Activated CD4-positive, alpha-beta T cell treated with anti-CD3 and anti-CD28 coated beads for 24 hours (primary cell): Measurements from ENCODE around the gene SLC26A9.

Experiments used
- DNase-seq, 2 donors: peaks; one replicate each; pipeline ENCODE4 v3.0.0-alpha.2; 2020; ENCODE audit warnings: low read depth in 2 of 2

Gene SLC26A9

DNA sequence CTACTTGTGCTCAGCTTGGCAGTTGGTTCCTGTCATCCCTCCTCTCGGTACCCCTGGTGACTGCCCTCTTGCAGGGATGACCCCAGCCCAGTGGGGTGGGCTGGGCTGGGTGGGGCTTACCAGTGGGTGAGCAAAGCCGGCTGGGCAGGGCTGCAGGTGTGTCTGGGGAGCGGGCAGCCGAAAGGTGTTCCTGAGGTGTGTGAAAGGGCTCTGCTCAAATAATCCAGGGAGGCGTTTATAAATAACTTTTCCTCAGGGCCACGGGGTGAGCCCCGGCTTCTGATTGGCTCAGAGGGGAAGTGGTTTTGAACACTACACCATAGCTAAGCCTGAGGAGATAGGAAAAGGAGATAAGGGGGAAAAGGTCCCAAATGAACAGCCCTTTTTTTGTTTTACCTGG is at the start of gene SLC26A9:
SLC26A9 (minus strand) TSS at position 212 of the 400 bp plus-strand sequence. CDS start 7,636 bp downstream, outside the sequence.
- no peak for DNase-seq

- no peak for DNase-seq
Measured at GRCh38 chr1:205992218-205992882, 49.1 kb upstream of the SLC26A9 start.

DNA sequence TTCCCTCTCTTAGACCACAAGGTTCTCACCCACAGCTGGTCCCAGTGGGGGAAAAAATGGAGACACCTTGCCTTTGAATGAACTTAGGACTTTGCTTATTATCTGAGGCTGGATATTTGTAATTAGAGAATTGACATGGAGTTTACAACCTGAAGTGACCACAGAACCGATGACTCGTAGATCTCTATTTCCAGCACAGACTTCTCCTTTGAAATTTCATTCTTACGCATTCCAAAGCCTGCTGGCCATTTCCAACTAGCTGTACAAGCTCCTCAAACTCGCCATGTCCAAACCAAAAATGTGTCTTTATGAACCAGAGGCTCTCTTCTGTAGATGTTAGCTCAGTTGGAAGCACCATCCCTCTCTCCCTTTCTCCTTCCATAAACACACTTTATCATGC is 48.0 kb upstream of the SLC26A9 start:
- no peak for DNase-seq

DNA sequence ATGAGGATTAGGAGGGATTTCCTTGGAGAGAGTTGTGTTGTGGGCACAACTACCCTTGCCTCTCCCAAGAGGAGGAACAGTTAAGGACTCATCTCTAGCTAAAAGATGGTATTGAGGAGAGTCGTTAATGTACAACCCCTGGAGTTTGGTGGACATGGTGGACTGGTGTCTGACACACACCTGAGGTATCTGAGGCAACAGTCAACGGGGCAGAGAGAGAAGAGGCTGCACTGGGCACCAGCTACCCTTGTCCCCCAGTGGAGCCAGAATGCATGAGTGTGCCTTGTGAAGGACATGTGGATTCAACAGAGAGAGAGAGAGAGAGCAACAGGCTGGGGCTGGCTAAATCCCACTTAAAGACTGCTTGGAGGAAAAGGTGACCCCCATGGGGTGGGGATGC is 47.0 kb upstream of the SLC26A9 start:
- DNase-seq: no peak

GRCh38 chr1:205989786-205990185 is 46.5 kb upstream of the SLC26A9 start:
- no peak for DNase-seq

DNA sequence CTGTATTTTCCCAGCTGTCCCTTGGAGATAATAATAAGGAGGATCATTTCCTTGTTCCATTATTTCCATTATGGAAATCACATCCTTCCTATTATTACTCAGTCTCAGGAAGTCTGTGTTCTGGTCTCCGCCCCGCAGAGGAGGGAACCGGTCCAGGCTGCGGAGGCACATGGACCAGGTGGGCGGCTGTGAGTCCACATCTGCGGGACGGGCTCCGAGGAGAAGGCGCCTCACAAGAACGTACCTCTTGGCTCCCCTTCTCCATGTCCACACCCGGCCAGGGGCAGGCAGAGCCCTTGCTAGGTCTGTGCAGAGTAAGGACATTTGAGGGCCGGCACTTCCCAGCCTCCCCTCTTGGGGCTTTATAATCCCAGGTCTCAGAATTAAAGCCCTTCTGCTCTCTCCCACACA is 45.3 kb upstream of the SLC26A9 start:
- DNase-seq: no peak

DNA sequence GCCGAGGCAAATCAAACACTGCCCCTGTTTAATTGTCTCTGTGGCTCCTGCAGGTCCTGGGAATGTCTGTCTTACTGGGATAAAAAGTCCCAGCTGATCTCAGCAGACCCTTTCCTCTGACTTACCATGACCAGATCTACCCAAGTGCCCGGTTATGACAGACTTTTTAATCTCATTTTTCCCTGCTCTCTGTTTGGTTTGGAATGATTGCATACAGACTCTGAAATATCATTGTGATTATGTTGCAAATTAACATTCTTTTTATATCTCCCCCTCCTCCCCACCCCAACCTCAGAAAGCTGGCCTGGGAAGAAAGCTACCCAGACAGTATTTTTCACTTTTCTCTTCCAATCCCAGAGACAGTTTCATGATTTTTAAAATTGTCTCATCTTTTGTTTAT is 43.6 kb upstream of the SLC26A9 start:
- DNase-seq: no peak

GRCh38 chr1:205986292-205986691 is 43.0 kb upstream of the SLC26A9 start:
- DNase-seq: no peak

- no peak for DNase-seq
Measured at GRCh38 chr1:205985330-205986005, 42.2 kb upstream of the SLC26A9 start.

GRCh38 chr1:205983925-205984725 is 40.9 kb upstream of the SLC26A9 start:
- DNase-seq: peak in 1 of 2 donors; percentile 27

DNA sequence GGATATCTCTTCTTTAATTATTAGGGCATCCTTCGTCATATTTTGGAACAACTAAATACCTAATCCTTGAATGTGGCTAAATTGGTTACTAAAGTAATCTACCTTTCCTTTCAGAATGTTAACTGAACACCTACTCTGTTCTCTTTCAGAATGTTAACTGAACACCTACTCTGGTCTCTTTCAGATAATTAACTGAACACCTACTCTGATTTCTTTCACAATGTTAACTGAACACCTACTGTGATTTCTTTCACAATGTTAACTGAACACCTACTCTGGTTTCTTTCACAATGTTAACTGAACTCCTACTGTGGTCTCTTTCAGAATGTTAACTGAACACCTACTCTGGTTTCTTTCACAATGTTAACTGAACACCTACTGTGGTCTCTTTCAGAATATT is 38.0 kb upstream of the SLC26A9 start:
- no peak for DNase-seq

- no peak for DNase-seq
Measured at GRCh38 chr1:205980237-205980870, 37.1 kb upstream of the SLC26A9 start.

GRCh38 chr1:205979301-205979700 is 36.0 kb upstream of the SLC26A9 start:
- DNase-seq: no peak

DNA sequence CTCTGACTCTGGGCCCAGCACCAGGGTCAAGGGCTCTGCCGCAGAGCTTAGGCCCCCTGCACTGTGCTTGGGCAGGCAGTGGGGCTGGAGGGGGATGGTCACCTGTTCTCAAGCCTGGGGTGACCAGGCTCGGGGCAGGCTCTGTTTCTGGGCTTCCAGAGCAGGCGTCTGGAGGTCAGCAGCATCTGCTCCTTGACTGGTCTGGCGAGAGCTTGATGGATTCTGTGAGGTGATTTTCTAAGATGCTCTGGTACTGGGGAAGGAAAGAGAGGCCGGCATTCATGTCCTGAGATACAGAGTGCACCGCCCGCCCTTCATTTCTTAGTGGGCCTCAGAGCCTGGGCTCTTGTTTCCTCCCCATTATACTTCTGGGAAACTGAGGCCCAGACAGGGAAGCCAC is 35.4 kb upstream of the SLC26A9 start:
- no peak for DNase-seq

- peak; percentile 71 to 83 for DNase-seq
Measured at GRCh38 chr1:205977402-205978014, 34.3 kb upstream of the SLC26A9 start.

GRCh38 chr1:205976708-205977401 is 33.6 kb upstream of the SLC26A9 start:
- DNase-seq: no peak

- no peak for DNase-seq
Measured at GRCh38 chr1:205976036-205976435, 32.8 kb upstream of the SLC26A9 start.

DNA sequence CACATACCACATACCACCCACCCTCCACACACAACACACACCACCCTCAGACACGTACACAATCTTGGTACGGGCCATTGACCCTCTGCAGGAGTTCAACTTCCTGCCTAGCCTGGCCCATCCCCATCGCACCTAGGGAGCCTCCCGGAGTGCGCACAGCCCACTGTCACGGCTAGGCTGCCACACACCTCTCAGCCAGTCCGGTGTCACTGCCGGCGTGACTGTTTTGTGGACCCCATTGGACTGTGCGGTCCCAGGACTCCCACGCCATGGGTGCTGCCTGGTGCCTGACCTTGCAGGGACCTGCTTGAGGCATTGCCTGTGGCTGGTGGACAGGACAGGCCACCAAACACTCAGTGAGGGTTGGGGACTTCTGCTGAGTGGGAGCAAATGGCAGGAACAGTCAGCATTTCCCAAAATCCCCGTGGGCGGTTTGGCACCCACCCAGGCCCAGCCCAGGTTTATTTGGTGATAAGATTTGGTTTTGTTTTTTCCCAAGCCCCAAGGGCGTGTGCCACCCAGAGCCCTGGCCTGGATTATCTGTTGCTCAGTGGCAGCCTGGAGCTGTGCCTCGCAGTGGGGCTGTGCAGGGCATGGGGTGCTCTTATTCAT is 32.2 kb upstream of the SLC26A9 start:
- DNase-seq: no peak

GRCh38 chr1:205974712-205975111 is 31.5 kb upstream of the SLC26A9 start:
- DNase-seq: no peak

GRCh38 chr1:205973377-205974232 is 30.3 kb upstream of the SLC26A9 start:
- DNase-seq: no peak
